Suprapubic skin (tissue), 4 donors: ENCODE results near the gene DMGDH. TPM values are rescaled to one million over a fixed set of nuclear protein-coding genes. Genes with fewer than 3 reads are reported as not detected.

Source experiments
- DNase-seq, 2 donors: peaks; one replicate each; pipeline ENCODE4 v3.0.0-alpha.2; 2019; ENCODE audit warnings: low spot score in 2 of 2
- H3K27ac ChIP-seq: fragments of 200-600 bp; sonication (generic); one replicate; pipeline ENCODE4 v1.5.1; 2019
- H3K27me3 ChIP-seq: fragments of 200-600 bp; sonication (generic); one replicate; pipeline ENCODE4 v1.5.1; 2019
- H3K36me3 ChIP-seq: fragments of 200-600 bp; sonication (generic); one replicate; pipeline ENCODE4 v1.5.1; 2019
- H3K4me1 ChIP-seq: fragments of 200-600 bp; sonication (generic); one replicate; pipeline ENCODE4 v1.5.1; 2019
- H3K4me3 ChIP-seq: fragments of 200-600 bp; sonication (generic); one replicate; pipeline ENCODE4 v1.5.1; 2019; ENCODE audit warnings: mild to moderate bottlenecking
- H3K9me3 ChIP-seq: fragments of 200-600 bp; sonication (generic); one replicate; pipeline ENCODE4 v1.5.1; 2019
- EP300 ChIP-seq: sonication (generic); formaldehyde crosslinking; IDR thresholded peaks from one replicate; pipeline ENCODE4 v1.6.1; 2017; ENCODE audit warnings: antibody characterized with exemption
- POLR2A ChIP-seq, 2 donors: fragments of 450-650 bp; IDR thresholded peaks; one replicate each; pipeline ENCODE4 v1.6.1; 2017; ENCODE audit warnings: antibody characterized with exemption in 2 of 2, mild to moderate bottlenecking in 2 of 2, moderate library complexity in 2 of 2
- POLR2AphosphoS5 ChIP-seq, 3 donors: sonication (generic); formaldehyde crosslinking; IDR thresholded peaks; one replicate each; pipeline ENCODE4 v1.6.1; 2017; ENCODE audit warnings: antibody characterized with exemption in 3 of 3
- WGBS: methylation state at CpG from one replicate; pipeline ENCODE4 v1.1.5; 2018; 5-methylcytosine and 5-hydroxymethylcytosine counted together
- total RNA-seq, 4 donors: library from RNA; depleted of rRNA; stranded (reverse); fragments of >200 nt; gene quantifications; one replicate each; pipeline ENCODE4 v1.1.0, GENCODE V29; 2016
- TF ChIP-seq, protein P1 (sequence below), 2 donors: fragments of 200-600 bp in 1 of 2; fragments of 450-650 bp in 1 of 2; sonication (generic) in 1 of 2; IDR thresholded peaks; one replicate each; pipeline ENCODE4 v1.5.1; 2016 to 2019; ENCODE audit warnings: antibody characterized with exemption in 2 of 2, mild to moderate bottlenecking in 1 of 2, moderate library complexity in 1 of 2

The DMGDH gene
- total RNA-seq, 4 donors from 2014 or later, result 0.55 to 2.8 (median 1.1) TPM; not detected in 1

- Histone ChIP-seq H3K36me3 (no peaks in the 10 kb centered on the region), H3K9me3 (peaks cover 6% of the 10 kb centered on the region), H3K27me3 (no peaks in the 10 kb centered on the region), H3K27ac (no peak overlapping the region), H3K4me3 (no peak overlapping the region), H3K4me1 (no peaks in the 10 kb centered on the region)
- DNase-seq, result no peak
- TF ChIP-seq POLR2A (IDR thresholded peaks at IDR 0.05) (no peak), EP300 (no peak), POLR2AphosphoS5 (IDR thresholded peaks at IDR 0.05) (no peak)
- TF ChIP-seq, protein P1, sequence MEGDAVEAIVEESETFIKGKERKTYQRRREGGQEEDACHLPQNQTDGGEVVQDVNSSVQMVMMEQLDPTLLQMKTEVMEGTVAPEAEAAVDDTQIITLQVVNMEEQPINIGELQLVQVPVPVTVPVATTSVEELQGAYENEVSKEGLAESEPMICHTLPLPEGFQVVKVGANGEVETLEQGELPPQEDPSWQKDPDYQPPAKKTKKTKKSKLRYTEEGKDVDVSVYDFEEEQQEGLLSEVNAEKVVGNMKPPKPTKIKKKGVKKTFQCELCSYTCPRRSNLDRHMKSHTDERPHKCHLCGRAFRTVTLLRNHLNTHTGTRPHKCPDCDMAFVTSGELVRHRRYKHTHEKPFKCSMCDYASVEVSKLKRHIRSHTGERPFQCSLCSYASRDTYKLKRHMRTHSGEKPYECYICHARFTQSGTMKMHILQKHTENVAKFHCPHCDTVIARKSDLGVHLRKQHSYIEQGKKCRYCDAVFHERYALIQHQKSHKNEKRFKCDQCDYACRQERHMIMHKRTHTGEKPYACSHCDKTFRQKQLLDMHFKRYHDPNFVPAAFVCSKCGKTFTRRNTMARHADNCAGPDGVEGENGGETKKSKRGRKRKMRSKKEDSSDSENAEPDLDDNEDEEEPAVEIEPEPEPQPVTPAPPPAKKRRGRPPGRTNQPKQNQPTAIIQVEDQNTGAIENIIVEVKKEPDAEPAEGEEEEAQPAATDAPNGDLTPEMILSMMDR (IDR thresholded peaks at IDR 0.05), result no peak
- WGBS, result 57% methylated on average over 3 of the region's 3 CpGs
Observed at GRCh38 chr5:79077680-79078365, 8.3 kb upstream of the DMGDH start.

- no peak overlapping the region for H3K27ac ChIP-seq
- DNase-seq, result no peak
- WGBS, result 76% methylated on average over 4 of the region's 4 CpGs
- no peaks in the 10 kb centered on the region for H3K4me1 ChIP-seq
- no peaks in the 10 kb centered on the region for H3K36me3 ChIP-seq
- no peak overlapping the region for H3K4me3 ChIP-seq
- no peaks in the 10 kb centered on the region for H3K27me3 ChIP-seq
- no peak for TF ChIP-seq EP300
- no peak for TF ChIP-seq POLR2A (IDR thresholded peaks at IDR 0.05)
- TF ChIP-seq POLR2AphosphoS5 (IDR thresholded peaks at IDR 0.05), result no peak
- TF ChIP-seq, protein P1 (IDR thresholded peaks at IDR 0.05), result no peak
- peaks cover 6% of the 10 kb centered on the region for H3K9me3 ChIP-seq
Observed at GRCh38 chr5:79076819-79077218, 7.3 kb upstream of the DMGDH start.

DNA sequence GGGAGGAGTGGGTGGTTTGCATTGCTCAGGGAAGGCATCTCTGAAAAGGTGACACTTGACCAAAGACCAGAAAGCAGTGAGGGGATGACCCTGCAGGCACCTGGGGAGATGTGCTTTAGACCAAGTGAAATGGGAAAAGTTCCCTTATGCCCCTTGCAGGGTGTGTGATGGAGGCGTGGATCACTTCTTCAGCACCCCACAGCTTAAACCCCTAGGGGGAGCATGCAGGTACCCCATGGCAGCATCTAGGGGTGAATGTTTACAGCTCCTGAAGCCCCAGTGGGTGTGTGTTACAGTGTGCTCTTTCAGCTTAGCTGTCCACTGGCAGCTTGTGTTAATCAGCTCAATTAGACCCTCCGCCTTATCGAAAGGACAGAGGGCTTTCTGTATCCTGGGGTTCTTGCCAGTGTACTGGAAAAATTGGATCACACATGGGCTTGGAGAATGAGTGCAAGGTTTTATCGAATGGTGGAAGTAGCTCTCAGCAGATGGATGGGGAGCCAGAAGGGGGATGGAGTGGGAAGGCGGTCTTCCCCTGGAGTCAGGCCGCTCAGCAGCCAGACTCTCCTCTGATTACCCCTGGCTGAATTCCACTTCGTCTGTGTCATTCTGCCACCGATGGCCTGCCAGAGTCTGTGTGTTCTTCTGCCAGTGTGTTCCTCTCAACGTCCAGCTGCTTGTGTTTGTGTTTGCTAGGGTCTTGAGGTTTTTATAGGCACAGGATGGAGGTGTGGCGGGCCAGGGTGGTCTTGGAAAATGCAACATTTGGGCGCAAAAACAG, 6.4 kb upstream of the DMGDH start:
- Histone ChIP-seq H3K27ac (no peak overlapping the region), H3K36me3 (no peaks in the 10 kb centered on the region), H3K4me3 (no peak overlapping the region), H3K9me3 (peaks cover 6% of the 10 kb centered on the region), H3K27me3 (no peaks in the 10 kb centered on the region), H3K4me1 (no peaks in the 10 kb centered on the region)
- WGBS, result 85% methylated on average over 11 of the region's 11 CpGs
- TF ChIP-seq POLR2A (IDR thresholded peaks at IDR 0.05), result no peak
- TF ChIP-seq, protein P1 (IDR thresholded peaks at IDR 0.05), result no peak
- no peak for TF ChIP-seq EP300
- no peak for TF ChIP-seq POLR2AphosphoS5 (IDR thresholded peaks at IDR 0.05)
- no peak for DNase-seq

DNA sequence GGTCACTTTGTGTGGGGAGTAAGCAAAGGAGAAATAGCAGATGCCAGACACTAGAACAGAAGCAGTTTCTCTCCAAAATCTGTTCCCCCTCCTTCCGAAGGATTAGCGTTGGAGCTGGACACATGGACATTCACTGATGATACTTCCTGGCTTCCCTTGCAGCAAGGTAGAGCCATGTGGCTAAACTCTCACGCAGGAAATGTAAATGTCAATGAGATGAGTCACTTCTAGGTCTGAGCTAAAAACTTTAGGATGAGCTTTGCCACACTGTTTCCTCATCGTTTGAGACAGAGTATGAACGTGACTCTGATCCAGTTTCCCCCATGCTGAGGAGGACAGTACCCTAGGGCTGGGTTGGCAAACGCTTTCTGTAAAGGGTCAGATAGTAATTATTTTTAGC, 5.2 kb upstream of the DMGDH start:
- Histone ChIP-seq H3K9me3 (peaks cover 6% of the 10 kb centered on the region), H3K4me3 (no peak overlapping the region), H3K4me1 (peaks cover 1% of the 10 kb centered on the region), H3K36me3 (no peaks in the 10 kb centered on the region), H3K27me3 (peaks cover 7% of the 10 kb centered on the region), H3K27ac (no peak overlapping the region)
- 64% methylated on average over 6 of the region's 6 CpGs for WGBS
- no peak for DNase-seq
- TF ChIP-seq POLR2A (IDR thresholded peaks at IDR 0.05) (no peak), POLR2AphosphoS5 (IDR thresholded peaks at IDR 0.05) (no peak), EP300 (no peak)
- TF ChIP-seq, protein P1 (IDR thresholded peaks at IDR 0.05), result no peak

GRCh38 chr5:79070350-79070667, 835 bp upstream of the DMGDH start:
- Histone ChIP-seq H3K4me3 (peak overlapping the region; percentile 50), H3K27ac (no peak overlapping the region), H3K4me1 (peaks cover 7% of the 10 kb centered on the region), H3K36me3 (no peaks in the 10 kb centered on the region), H3K27me3 (peaks cover 13% of the 10 kb centered on the region), H3K9me3 (peaks cover 6% of the 10 kb centered on the region)
- DNase-seq, result no peak
- WGBS, result 48% methylated on average over 9 of the region's 9 CpGs
- TF ChIP-seq, protein P1 (IDR thresholded peaks at IDR 0.05), result no peak
- no peak for TF ChIP-seq EP300
- TF ChIP-seq POLR2A (IDR thresholded peaks at IDR 0.05), result no peak
- no peak for TF ChIP-seq POLR2AphosphoS5 (IDR thresholded peaks at IDR 0.05)
